MM.1S (cell line): ENCODE measurements around the gene TPCN1.

Source experiments
- DNase-seq: peaks from one replicate; pipeline ENCODE4 v3.0.0-alpha.2; 2015
- H2AFZ ChIP-seq: fragments of 300-600 bp; sonication (generic); 2 replicates; pipeline ENCODE4 v1.6.0; 2016; ENCODE audit warnings: antibody characterized with exemption, low read length
- H3F3A ChIP-seq: fragments of 300-600 bp; sonication (generic); 2 replicates; pipeline ENCODE4 v1.6.1; 2016; ENCODE audit warnings: mild to moderate bottlenecking, antibody characterized with exemption, low read length, moderate library complexity, mixed read lengths; ENCODE audit not compliant: insufficient read depth
- H3K27ac ChIP-seq: fragments of 300-600 bp; sonication (generic); 2 replicates; pipeline ENCODE4 v1.5.1; 2016; ENCODE audit warnings: mild to moderate bottlenecking, low read length
- H3K27me3 ChIP-seq: fragments of 300-600 bp; sonication (generic); replicated peaks from 2 replicates; pipeline ENCODE4 v1.6.0; 2016; ENCODE audit warnings: low read length; ENCODE audit not compliant: insufficient read depth
- H3K36me3 ChIP-seq: fragments of 300-600 bp; sonication (generic); replicated peaks from 2 replicates; pipeline ENCODE4 v1.6.1; 2016; ENCODE audit warnings: mild to moderate bottlenecking, low read length, mixed read lengths; ENCODE audit not compliant: insufficient read depth
- H3K4me1 ChIP-seq: fragments of 300-600 bp; sonication (generic); 2 replicates; pipeline ENCODE4 v1.6.1; 2016; ENCODE audit warnings: low read length, mixed read lengths
- H3K4me2 ChIP-seq: fragments of 300-600 bp; sonication (generic); 2 replicates; pipeline ENCODE4 v1.6.0; 2016; ENCODE audit warnings: low read depth, low read length
- H3K4me3 ChIP-seq: fragments of 300-600 bp; sonication (generic); 2 replicates; pipeline ENCODE4 v1.5.1; 2016; ENCODE audit warnings: low read length, mixed read lengths
- H3K79me2 ChIP-seq: fragments of 300-600 bp; sonication (generic); 2 replicates; pipeline ENCODE4 v1.6.1; 2016; ENCODE audit warnings: mixed run types, low read length, mixed read lengths
- H3K9ac ChIP-seq: fragments of 300-600 bp; sonication (generic); 2 replicates; pipeline ENCODE4 v1.6.1; 2016; ENCODE audit warnings: low read length, mixed read lengths
- H3K9me2 ChIP-seq: fragments of 300-600 bp; sonication (generic); replicated peaks from 2 replicates; pipeline ENCODE4 v1.6.1; 2016; ENCODE audit warnings: mild to moderate bottlenecking, low read length, mixed read lengths; ENCODE audit not compliant: insufficient read depth
- H3K9me3 ChIP-seq: fragments of 300-600 bp; sonication (generic); replicated peaks from 2 replicates; pipeline ENCODE4 v1.6.1; 2016; ENCODE audit warnings: mild to moderate bottlenecking, low read length, mixed read lengths; ENCODE audit not compliant: insufficient read depth
- H4K20me1 ChIP-seq: fragments of 300-600 bp; sonication (generic); 2 replicates; pipeline ENCODE4 v1.6.1; 2016; ENCODE audit warnings: mild to moderate bottlenecking, low read length, moderate library complexity, mixed read lengths; ENCODE audit not compliant: insufficient read depth
- EZH2 ChIP-seq: fragments of 300-600 bp; sonication (generic); optimal IDR thresholded peaks from 2 replicates; pipeline ENCODE3; 2017; ENCODE audit warnings: low read depth, mild to moderate bottlenecking, antibody characterized with exemption, low read length, mixed read lengths
- EZH2phosphoT487 ChIP-seq: fragments of 300-600 bp; sonication (generic); IDR thresholded peaks from 2 replicates; pipeline ENCODE4 v1.6.1; 2018; ENCODE audit warnings: antibody characterized with exemption, low read length
- TF ChIP-seq, protein P1 (sequence below): fragments of 300-600 bp; sonication (generic); IDR thresholded peaks from 2 replicates; pipeline ENCODE4 v1.5.1; 2016; ENCODE audit warnings: antibody characterized with exemption, low read length, mixed read lengths

Gene TPCN1

DNA sequence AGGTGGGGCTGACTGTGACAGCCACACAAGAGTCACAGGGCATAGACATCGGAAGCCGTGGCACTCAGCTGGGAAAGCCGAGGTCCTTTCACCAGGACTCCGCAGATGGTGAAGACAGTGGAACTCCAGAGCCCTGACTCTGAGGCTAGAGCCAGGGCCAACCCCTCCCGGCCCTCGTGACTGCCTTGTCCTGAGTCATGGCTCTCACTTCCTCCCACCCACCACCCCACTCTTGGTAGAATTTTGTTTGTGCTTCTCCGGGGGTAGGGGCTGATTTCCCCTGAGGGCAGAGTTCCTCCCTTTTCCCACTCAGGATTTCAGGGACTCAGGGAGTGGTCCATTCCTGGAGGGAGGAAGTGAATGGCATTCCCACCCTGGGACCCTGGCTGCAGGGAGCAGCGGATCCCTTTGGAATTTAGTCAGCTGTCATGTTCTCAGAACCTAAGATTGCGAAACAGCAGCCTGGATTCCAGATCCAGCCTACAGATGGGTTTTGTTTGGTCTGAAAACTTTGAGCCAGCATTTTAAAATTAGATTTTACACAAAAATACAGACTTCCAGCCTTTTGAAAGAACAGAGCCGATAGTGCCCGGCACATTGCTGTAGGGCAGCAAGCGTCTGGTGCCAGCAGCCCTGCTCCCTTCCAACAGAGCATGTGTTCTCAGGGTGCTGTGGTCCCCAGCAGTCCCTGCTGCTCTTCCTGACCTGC lies 50.7 kb downstream of the TPCN1 start:
- Histone ChIP-seq H3K9me3 (no peaks in the 10 kb centered on the region), H3K27me3 (no peaks in the 10 kb centered on the region), H4K20me1 (no peaks in the 10 kb centered on the region), H2AFZ (no peak overlapping the region), H3K36me3 (no peaks in the 10 kb centered on the region), H3K4me3 (no peak overlapping the region), H3K9ac (no peak overlapping the region), H3F3A (no peaks in the 10 kb centered on the region), H3K79me2 (no peaks in the 10 kb centered on the region), H3K9me2 (no peaks in the 10 kb centered on the region), H3K27ac (no peak overlapping the region), H3K4me2 (no peak overlapping the region), H3K4me1 (no peaks in the 10 kb centered on the region)
- DNase-seq: no peak
- TF ChIP-seq EZH2phosphoT487: no peak
- no peak for TF ChIP-seq EZH2
- TF ChIP-seq, protein P1, sequence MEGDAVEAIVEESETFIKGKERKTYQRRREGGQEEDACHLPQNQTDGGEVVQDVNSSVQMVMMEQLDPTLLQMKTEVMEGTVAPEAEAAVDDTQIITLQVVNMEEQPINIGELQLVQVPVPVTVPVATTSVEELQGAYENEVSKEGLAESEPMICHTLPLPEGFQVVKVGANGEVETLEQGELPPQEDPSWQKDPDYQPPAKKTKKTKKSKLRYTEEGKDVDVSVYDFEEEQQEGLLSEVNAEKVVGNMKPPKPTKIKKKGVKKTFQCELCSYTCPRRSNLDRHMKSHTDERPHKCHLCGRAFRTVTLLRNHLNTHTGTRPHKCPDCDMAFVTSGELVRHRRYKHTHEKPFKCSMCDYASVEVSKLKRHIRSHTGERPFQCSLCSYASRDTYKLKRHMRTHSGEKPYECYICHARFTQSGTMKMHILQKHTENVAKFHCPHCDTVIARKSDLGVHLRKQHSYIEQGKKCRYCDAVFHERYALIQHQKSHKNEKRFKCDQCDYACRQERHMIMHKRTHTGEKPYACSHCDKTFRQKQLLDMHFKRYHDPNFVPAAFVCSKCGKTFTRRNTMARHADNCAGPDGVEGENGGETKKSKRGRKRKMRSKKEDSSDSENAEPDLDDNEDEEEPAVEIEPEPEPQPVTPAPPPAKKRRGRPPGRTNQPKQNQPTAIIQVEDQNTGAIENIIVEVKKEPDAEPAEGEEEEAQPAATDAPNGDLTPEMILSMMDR: no peak

GRCh38 chr12:113273053-113273725 lies 51.9 kb downstream of the TPCN1 start:
- Histone ChIP-seq H3K36me3 (no peaks in the 10 kb centered on the region), H3F3A (no peaks in the 10 kb centered on the region), H3K4me3 (no peak overlapping the region), H3K9me2 (no peaks in the 10 kb centered on the region), H3K9ac (no peak overlapping the region), H3K27ac (no peak overlapping the region), H4K20me1 (no peaks in the 10 kb centered on the region), H3K79me2 (no peaks in the 10 kb centered on the region), H3K9me3 (no peaks in the 10 kb centered on the region), H3K4me2 (no peak overlapping the region), H3K27me3 (no peaks in the 10 kb centered on the region), H2AFZ (no peak overlapping the region), H3K4me1 (no peaks in the 10 kb centered on the region)
- DNase-seq: no peak
- no peak for TF ChIP-seq EZH2phosphoT487
- TF ChIP-seq, protein P1: no peak
- TF ChIP-seq EZH2: no peak

DNA sequence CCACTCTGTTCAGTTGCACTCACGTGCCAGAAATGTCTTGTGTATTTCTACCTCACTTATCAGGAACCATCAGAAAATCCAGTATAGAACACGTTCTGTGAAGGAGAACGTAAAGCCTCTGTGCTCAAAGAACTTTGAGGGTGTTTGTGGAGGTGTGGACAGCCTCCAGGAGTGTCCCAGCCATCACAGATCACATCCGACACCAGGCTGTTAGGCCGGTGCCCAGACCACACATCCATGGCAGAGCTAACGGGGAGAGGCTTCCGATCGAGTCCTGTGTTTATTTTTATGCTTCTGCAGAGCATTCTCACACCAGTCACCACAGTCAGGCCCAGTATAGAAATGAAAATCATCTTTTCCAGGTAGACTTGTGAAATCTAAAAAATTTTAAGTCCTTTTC lies 53.6 kb downstream of the TPCN1 start:
- Histone ChIP-seq H3K4me1 (no peaks in the 10 kb centered on the region), H3K4me3 (no peak overlapping the region), H3K79me2 (no peaks in the 10 kb centered on the region), H2AFZ (no peak overlapping the region), H3K9me2 (no peaks in the 10 kb centered on the region), H4K20me1 (no peaks in the 10 kb centered on the region), H3K9ac (no peak overlapping the region), H3K9me3 (no peaks in the 10 kb centered on the region), H3F3A (no peaks in the 10 kb centered on the region), H3K27ac (no peak overlapping the region), H3K27me3 (no peaks in the 10 kb centered on the region), H3K4me2 (no peak overlapping the region), H3K36me3 (no peaks in the 10 kb centered on the region)
- TF ChIP-seq EZH2phosphoT487 (no peak), EZH2 (no peak)
- TF ChIP-seq, protein P1: no peak
- DNase-seq: no peak
